H9 (cell line): ENCODE data around the gene CDH4. TPM values are rescaled to one million over a fixed set of nuclear protein-coding genes. Genes with fewer than 3 reads are reported as not detected.

Experiments used
- DNase-seq: peaks from one replicate; pipeline ENCODE4 v3.0.0-alpha.2; 2017
- H2AFZ ChIP-seq: one replicate; pipeline ENCODE4 v1.6.1; 2013; ENCODE audit warnings: mild to moderate bottlenecking, low read length, control low read depth, moderate library complexity
- H2AK5ac ChIP-seq: 2 replicates; pipeline ENCODE4 v1.6.1; 2013; ENCODE audit warnings: low read length, control low read depth, mixed read lengths; ENCODE audit not compliant: insufficient read length
- H2BK120ac ChIP-seq: one replicate; pipeline ENCODE4 v1.6.1; 2013; ENCODE audit warnings: low read depth, mild to moderate bottlenecking, low read length, control low read depth, inconsistent platforms; ENCODE audit not compliant: poor library complexity, severe bottlenecking
- H2BK12ac ChIP-seq: 2 replicates; pipeline ENCODE4 v1.6.1; 2013; ENCODE audit warnings: low read length, control low read depth, mixed read lengths, low read depth; ENCODE audit not compliant: insufficient read length
- H2BK15ac ChIP-seq: 2 replicates; pipeline ENCODE4 v1.6.1; 2013; ENCODE audit warnings: low read depth, low read length, control low read depth
- H2BK20ac ChIP-seq: one replicate; pipeline ENCODE4 v1.6.1; 2013; ENCODE audit warnings: low read depth, mild to moderate bottlenecking, low read length, control low read depth, inconsistent platforms; ENCODE audit not compliant: poor library complexity, severe bottlenecking
- H2BK5ac ChIP-seq: 2 replicates; pipeline ENCODE4 v1.6.1; 2013; ENCODE audit warnings: low read length, control low read depth, mixed read lengths; ENCODE audit not compliant: insufficient read length
- H3K14ac ChIP-seq: 2 replicates; pipeline ENCODE4 v1.6.1; 2013; ENCODE audit warnings: low read length, control low read depth; ENCODE audit not compliant: insufficient read depth
- H3K18ac ChIP-seq: 2 replicates; pipeline ENCODE4 v1.6.1; 2013; ENCODE audit warnings: low read depth, mild to moderate bottlenecking, mixed read lengths, low read length, control low read depth; ENCODE audit not compliant: insufficient read length
- H3K23ac ChIP-seq: 2 replicates; pipeline ENCODE4 v1.6.1; 2013; ENCODE audit warnings: low read length, control low read depth, mixed read lengths, low read depth; ENCODE audit not compliant: insufficient read length
- H3K23me2 ChIP-seq: 2 replicates; pipeline ENCODE4 v1.6.1; 2013; ENCODE audit warnings: low read depth, mild to moderate bottlenecking, mixed read lengths, low read length, control low read depth; ENCODE audit not compliant: insufficient read length, poor library complexity, severe bottlenecking
- H3K27ac ChIP-seq: 2 replicates; pipeline ENCODE4 v1.5.1; 2013; ENCODE audit warnings: low read length, control low read depth, mixed read lengths, low read depth; ENCODE audit not compliant: insufficient read length
- H3K27me3 ChIP-seq: 2 replicates; pipeline ENCODE4 v1.6.1; 2013; ENCODE audit warnings: low read length, control low read depth, inconsistent platforms; ENCODE audit not compliant: insufficient read depth
- H3K4ac ChIP-seq: 2 replicates; pipeline ENCODE4 v1.6.1; 2013; ENCODE audit warnings: low read depth, mild to moderate bottlenecking, control low read depth, inconsistent platforms, low read length, moderate library complexity
- H3K4me1 ChIP-seq: 2 replicates; pipeline ENCODE4 v1.6.1; 2013; ENCODE audit warnings: low read length, control low read depth, inconsistent platforms; ENCODE audit not compliant: insufficient read depth
- H3K4me2 ChIP-seq: 2 replicates; pipeline ENCODE4 v1.6.1; 2013; ENCODE audit warnings: low read length, control low read depth, mixed read lengths; ENCODE audit not compliant: insufficient read length, insufficient read depth
- H3K56ac ChIP-seq: 2 replicates; pipeline ENCODE4 v1.6.1; 2013; ENCODE audit warnings: low read depth, mild to moderate bottlenecking, mixed read lengths, low read length, control low read depth; ENCODE audit not compliant: insufficient read length
- H3K79me1 ChIP-seq: 2 replicates; pipeline ENCODE4 v1.6.1; 2013; ENCODE audit warnings: low read depth, mild to moderate bottlenecking, moderate library complexity, low read length, control low read depth, inconsistent platforms; ENCODE audit not compliant: insufficient read depth, poor library complexity, severe bottlenecking
- H3K79me2 ChIP-seq: 2 replicates; pipeline ENCODE4 v1.6.1; 2013; ENCODE audit warnings: low read length, control low read depth, inconsistent platforms; ENCODE audit not compliant: insufficient read depth
- H3K9ac ChIP-seq: 2 replicates; pipeline ENCODE4 v1.6.1; 2013; ENCODE audit warnings: low read length, control low read depth, mixed read lengths; ENCODE audit not compliant: insufficient read length; ENCODE audit errors: extremely low read depth
- H3K9me3 ChIP-seq: one replicate; pipeline ENCODE4 v1.6.1; 2013; ENCODE audit warnings: low read depth, low read length, inconsistent platforms; ENCODE audit not compliant: control insufficient read depth
- H3T11ph ChIP-seq: one replicate; pipeline ENCODE4 v1.6.1; 2013; ENCODE audit warnings: mild to moderate bottlenecking, low read length, control low read depth, inconsistent platforms
- H4K20me1 ChIP-seq: one replicate; pipeline ENCODE4 v1.6.1; 2013; ENCODE audit not compliant: control insufficient read depth, insufficient read length, insufficient read depth
- H4K5ac ChIP-seq: 2 replicates; pipeline ENCODE4 v1.6.1; 2013; ENCODE audit warnings: low read depth, mild to moderate bottlenecking, mixed read lengths, low read length, control low read depth; ENCODE audit not compliant: insufficient read length
- H4K8ac ChIP-seq: replicated peaks from 2 replicates; pipeline ENCODE4 v1.6.1; 2013; ENCODE audit warnings: low read length, control low read depth, mixed read lengths, low read depth; ENCODE audit not compliant: insufficient read length
- H4K91ac ChIP-seq: 2 replicates; pipeline ENCODE4 v1.6.1; 2013; ENCODE audit warnings: low read depth, mild to moderate bottlenecking, moderate library complexity, mixed read lengths, low read length, control low read depth; ENCODE audit not compliant: insufficient read length
- H3K27ac Mint-ChIP-seq, 3 experiments: 2 replicates in 2 of 3; 3 replicates in 1 of 3; pipeline ENCODE4 v1.8.0; 2020 to 2021; ENCODE audit warnings: mixed read lengths in 3 of 3, mild to moderate bottlenecking in 1 of 3, moderate library complexity in 1 of 3
- H3K27me3 Mint-ChIP-seq: 2 replicates; pipeline ENCODE4 v1.8.0; 2021; ENCODE audit warnings: low read depth, mild to moderate bottlenecking, moderate library complexity, mixed read lengths
- H3K36me3 Mint-ChIP-seq, 3 experiments: 2 replicates in 2 of 3; 3 replicates in 1 of 3; pipeline ENCODE4 v1.8.0; 2020 to 2021; ENCODE audit warnings: low read depth in 3 of 3, mixed read lengths in 3 of 3; ENCODE audit not compliant: insufficient read depth in 1 of 3
- H3K4me1 Mint-ChIP-seq, 2 experiments: 2 replicates each; pipeline ENCODE4 v1.8.0; 2020; ENCODE audit warnings: mixed read lengths in 2 of 2
- H3K4me3 Mint-ChIP-seq, 2 experiments: 2 replicates in 1 of 2; 3 replicates in 1 of 2; pipeline ENCODE4 v1.8.0; 2020 to 2021; ENCODE audit warnings: mild to moderate bottlenecking in 2 of 2, mixed read lengths in 2 of 2, moderate library complexity in 1 of 2
- H3K9me3 Mint-ChIP-seq, 2 experiments: 2 replicates in 1 of 2; 3 replicates in 1 of 2; pipeline ENCODE4 v1.8.0; 2020; ENCODE audit warnings: mild to moderate bottlenecking in 2 of 2, mixed read lengths in 2 of 2, moderate library complexity in 1 of 2
- CTCF ChIP-seq: fragments of 200-600 bp; sonication (generic); conservative IDR thresholded peaks from 3 replicates; pipeline ENCODE4 v1.8.0; 2021; ENCODE audit warnings: antibody characterized with exemption, mild to moderate bottlenecking
- WGBS: extraction: QIAGEN DNeasy Blood & Tissue Kit; methylation state at CpG from one replicate; pipeline ENCODE4 v1.1.7; 2013; ENCODE audit warnings: missing lambda C conversion rate, low lambda C conversion rate, mixed read lengths; ENCODE audit not compliant: insufficient read length; ENCODE audit errors: extremely low coverage; 5-methylcytosine and 5-hydroxymethylcytosine counted together
- total RNA-seq: library from RNA; stranded (reverse); gene quantifications from 2 replicates; pipeline ENCODE4 v1.2.1, GENCODE V29; 2021

The CDH4 gene
- total RNA-seq, 1 experiment from 2014 or later: 3.0 TPM

DNA sequence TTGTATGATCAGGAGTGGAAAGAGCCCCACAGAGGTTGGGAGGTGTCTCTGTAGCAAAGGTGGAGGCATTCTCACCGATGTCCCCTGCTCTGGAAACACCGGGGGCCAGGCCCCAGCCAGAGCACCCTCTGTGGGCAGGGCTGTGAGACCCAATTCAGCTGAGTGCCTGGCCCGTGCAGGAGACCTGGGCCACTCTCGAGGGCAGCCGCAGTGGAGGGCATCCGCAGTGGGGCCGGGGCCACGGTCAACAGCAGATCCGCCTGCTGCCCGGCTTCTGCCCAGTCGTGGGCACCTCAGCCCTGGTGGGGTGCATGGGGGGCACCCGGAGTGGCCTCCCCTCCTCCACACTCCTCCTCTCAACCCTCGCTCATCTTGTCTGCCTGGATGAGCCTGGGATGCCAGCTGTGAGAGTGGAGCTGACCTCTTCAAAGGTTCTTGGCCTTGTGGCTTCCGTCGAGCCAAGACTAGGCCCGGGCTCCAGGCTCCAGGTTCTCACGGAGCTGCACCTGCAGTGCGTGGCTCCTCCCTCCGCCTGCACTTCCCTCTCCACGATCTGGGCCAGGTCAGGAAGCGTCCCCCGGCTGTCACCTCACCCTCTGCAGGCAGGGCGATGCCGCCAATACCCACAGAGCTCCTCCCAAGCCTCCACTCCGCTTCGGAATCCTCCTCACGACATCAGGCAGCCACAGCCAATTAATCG lies 678.9 kb downstream of the CDH4 start:
- H3K4me1 ChIP-seq: no peaks in the 10 kb centered on the region
- no peak overlapping the region for H3K23ac ChIP-seq
- H4K8ac ChIP-seq: no peak overlapping the region
- no peak overlapping the region for H2BK12ac ChIP-seq
- H4K91ac ChIP-seq: no peak overlapping the region
- H3K27ac ChIP-seq: no peak overlapping the region
- H3K9me3 Mint-ChIP-seq: 0 out of 5 replicates have a peak, but pooled peaks cover 0 to 2% of the 10 kb centered on the region in 2 experiments
- no peak overlapping the region for H3K4me3 Mint-ChIP-seq
- H3K27ac Mint-ChIP-seq: no peak overlapping the region
- no peak overlapping the region for H3K18ac ChIP-seq
- H3K9ac ChIP-seq: no peak overlapping the region
- H3K14ac ChIP-seq: 0 out of 2 replicates have a peak overlapping the region, but pooled peaks have one; percentile 13
- H3K79me1 ChIP-seq: no peaks in the 10 kb centered on the region
- no peak overlapping the region for H4K5ac ChIP-seq
- H2AFZ ChIP-seq: no peak overlapping the region
- H3K4ac ChIP-seq: no peak overlapping the region
- peaks cover 0 to 7% (median 2%) of the 10 kb centered on the region in 3 experiments; a peak in 3 of 7 replicates for H3K36me3 Mint-ChIP-seq
- WGBS: no CpG with 5 or more reads among the region's 28 CpGs
- no peaks in the 10 kb centered on the region for H3K9me3 ChIP-seq
- H3K4me2 ChIP-seq: no peak overlapping the region
- H3K56ac ChIP-seq: no peak overlapping the region
- no peak for TF ChIP-seq CTCF
- no peaks in the 10 kb centered on the region for H3K79me2 ChIP-seq
- H4K20me1 ChIP-seq: no peaks in the 10 kb centered on the region
- no peak overlapping the region for H2AK5ac ChIP-seq
- H3T11ph ChIP-seq: no peak overlapping the region
- H2BK120ac ChIP-seq: no peak overlapping the region
- no peak overlapping the region for H2BK15ac ChIP-seq
- no peak overlapping the region for H2BK20ac ChIP-seq
- H2BK5ac ChIP-seq: no peak overlapping the region
- DNase-seq: no peak
- peaks cover 8 to 18% of the 10 kb centered on the region in 2 experiments for H3K4me1 Mint-ChIP-seq
- H3K27me3 ChIP-seq: no peaks in the 10 kb centered on the region
- H3K23me2 ChIP-seq: no peaks in the 10 kb centered on the region
- H3K27me3 Mint-ChIP-seq: no peaks in the 10 kb centered on the region; the same call in none of the 2 replicates
